ENCODE measurements around the gene EXD3.
"Not testable (repeated sequence)": the region's sequence is repeated elsewhere in the genome, so short reads cannot be mapped to it uniquely, and the experiment has no call there.

EXD3 gene

DNA sequence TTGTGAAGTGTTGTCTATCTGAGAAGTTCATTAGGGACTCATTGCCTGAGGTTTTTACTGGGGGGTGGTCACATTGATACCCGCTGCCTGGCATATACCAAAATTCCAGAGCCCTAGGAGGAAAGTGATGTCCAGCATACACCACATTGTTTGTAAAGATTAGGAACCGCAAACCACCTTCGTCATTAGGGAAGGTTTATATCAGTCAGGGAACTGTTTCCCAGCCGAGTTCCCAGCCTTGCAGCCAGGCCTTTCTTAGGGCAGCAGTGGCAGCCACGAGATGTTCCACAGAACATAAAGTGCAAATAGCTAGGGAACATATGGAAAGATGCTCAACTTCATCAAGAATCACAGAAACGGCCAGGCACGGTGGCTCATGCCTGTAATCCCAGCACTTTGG, 80.5 kb downstream of the EXD3 start:
- no peak overlapping the region for H3K4me3 ChIP-seq (ENCODE audit: low read depth, low read length)
- H3K9me3 ChIP-seq (ENCODE audit: severe bottlenecking) = no peaks in the 10 kb centered on the region
- TF ChIP-seq CTCF (IDR thresholded peaks at IDR 0.05; ENCODE audit: low read depth, low read length) = no peak
- H3K27ac ChIP-seq = no peak overlapping the region
- H3K36me3 ChIP-seq = no peaks in the 10 kb centered on the region
- no peak for DNase-seq
- no peaks in the 10 kb centered on the region for H3K27me3 ChIP-seq (ENCODE audit: insufficient read depth, low read depth, severe bottlenecking)

DNA sequence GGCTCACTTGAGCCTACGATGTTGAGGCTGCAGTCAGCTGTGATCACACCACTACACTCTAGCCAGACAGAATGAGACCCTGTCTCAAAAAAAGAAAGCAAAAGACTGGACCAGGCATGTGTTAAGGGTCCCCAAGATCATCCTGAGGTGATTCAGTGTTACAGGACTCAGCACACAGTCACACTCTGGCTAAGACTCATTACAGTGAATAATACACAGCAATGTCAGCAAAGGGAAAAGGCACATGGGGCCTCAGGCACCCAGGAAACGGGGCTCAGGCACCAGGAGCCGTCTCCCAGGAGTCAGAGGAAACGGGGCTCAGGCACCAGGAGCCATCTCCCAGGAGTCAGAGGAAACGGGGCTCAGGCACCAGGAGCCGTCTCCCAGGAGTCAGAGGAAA, 81.7 kb downstream of the EXD3 start:
- TF ChIP-seq CTCF (IDR thresholded peaks at IDR 0.05; ENCODE audit: low read depth, low read length) = no peak
- Histone ChIP-seq H3K9me3 (ENCODE audit: severe bottlenecking) (no peaks in the 10 kb centered on the region), H3K36me3 (no peaks in the 10 kb centered on the region), H3K4me3 (ENCODE audit: low read depth, low read length) (no peak overlapping the region), H3K27ac (no peak overlapping the region), H3K27me3 (ENCODE audit: insufficient read depth, low read depth, severe bottlenecking) (no peaks in the 10 kb centered on the region)
- no peak for DNase-seq

GRCh38 chr9:137339908-137340462, 83.0 kb downstream of the EXD3 start:
- H3K27ac ChIP-seq; H3K9me3 ChIP-seq (ENCODE audit: severe bottlenecking); H3K27me3 ChIP-seq (ENCODE audit: insufficient read depth, low read depth, severe bottlenecking); DNase-seq; H3K4me3 ChIP-seq (ENCODE audit: low read depth, low read length); H3K36me3 ChIP-seq: not testable (repeated sequence)

DNA sequence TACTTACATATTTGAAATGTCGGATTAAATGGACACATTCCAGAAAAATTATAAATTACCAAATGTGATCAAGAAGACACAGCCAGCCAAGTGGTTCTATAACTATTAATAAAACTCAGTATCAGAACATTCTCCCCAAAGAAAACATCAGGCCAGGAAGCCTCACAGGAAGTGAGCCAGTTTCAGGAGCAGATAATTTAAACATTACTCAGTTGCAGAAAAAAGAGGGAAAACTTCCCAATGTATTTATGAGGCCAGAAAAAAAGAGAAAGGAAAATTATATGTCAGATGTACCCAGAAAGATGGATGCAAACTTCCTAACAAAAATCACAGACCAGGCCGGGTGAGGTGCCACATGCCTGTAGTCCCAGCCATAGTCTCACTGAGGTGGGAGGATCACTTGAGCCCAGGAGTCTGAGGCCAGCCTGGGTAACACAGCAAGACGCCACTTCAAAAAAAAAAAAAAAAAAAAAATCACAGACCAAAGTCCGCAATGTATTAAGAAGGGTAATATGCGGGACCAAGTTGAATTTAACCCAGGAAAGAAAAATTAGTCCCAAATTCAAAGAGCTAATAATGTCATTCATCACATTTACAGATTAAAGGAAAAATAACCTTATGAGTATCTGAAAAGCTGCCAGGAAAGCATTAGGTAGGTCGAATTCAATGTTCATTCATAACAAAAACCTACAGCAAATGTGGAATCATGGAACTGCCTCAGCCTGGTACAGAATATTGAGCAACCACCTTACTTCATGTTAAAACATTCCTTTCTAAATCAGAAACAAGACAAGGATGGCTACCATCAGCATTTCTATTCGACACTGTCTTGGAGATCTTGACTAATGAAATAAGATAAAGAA, 83.7 kb downstream of the EXD3 start:
- TF ChIP-seq CTCF (IDR thresholded peaks at IDR 0.05; ENCODE audit: low read depth, low read length) = no peak
- no peak for DNase-seq
- Histone ChIP-seq H3K27me3 (ENCODE audit: insufficient read depth, low read depth, severe bottlenecking) (no peaks in the 10 kb centered on the region), H3K27ac (no peak overlapping the region), H3K9me3 (ENCODE audit: severe bottlenecking) (peaks cover 4% of the 10 kb centered on the region), H3K36me3 (no peaks in the 10 kb centered on the region), H3K4me3 (ENCODE audit: low read depth, low read length) (no peak overlapping the region)

DNA sequence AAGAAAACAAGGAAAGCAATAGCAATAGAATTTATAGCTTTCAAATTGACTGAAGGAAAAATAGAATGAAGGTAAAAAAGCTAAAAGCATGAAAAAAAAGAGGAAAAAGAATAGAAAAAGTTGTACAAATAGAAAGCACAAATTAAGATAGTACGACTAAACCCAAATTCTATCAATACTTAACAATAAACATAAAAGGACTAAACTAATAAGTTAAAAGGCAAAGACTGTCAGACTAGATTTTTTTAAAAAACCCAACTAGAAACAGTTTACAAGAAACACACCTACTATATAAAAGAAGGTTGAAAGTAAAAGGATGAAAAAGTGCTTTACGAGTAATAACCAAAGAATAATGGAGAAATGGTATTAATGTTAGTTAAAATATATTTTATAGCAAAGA, 86.2 kb downstream of the EXD3 start:
- DNase-seq = no peak
- Histone ChIP-seq H3K27ac (no peak overlapping the region), H3K27me3 (ENCODE audit: insufficient read depth, low read depth, severe bottlenecking) (no peaks in the 10 kb centered on the region), H3K4me3 (ENCODE audit: low read depth, low read length) (no peak overlapping the region), H3K9me3 (ENCODE audit: severe bottlenecking) (peaks cover 4% of the 10 kb centered on the region), H3K36me3 (no peaks in the 10 kb centered on the region)
- no peak for TF ChIP-seq CTCF (IDR thresholded peaks at IDR 0.05; ENCODE audit: low read depth, low read length)

DNA sequence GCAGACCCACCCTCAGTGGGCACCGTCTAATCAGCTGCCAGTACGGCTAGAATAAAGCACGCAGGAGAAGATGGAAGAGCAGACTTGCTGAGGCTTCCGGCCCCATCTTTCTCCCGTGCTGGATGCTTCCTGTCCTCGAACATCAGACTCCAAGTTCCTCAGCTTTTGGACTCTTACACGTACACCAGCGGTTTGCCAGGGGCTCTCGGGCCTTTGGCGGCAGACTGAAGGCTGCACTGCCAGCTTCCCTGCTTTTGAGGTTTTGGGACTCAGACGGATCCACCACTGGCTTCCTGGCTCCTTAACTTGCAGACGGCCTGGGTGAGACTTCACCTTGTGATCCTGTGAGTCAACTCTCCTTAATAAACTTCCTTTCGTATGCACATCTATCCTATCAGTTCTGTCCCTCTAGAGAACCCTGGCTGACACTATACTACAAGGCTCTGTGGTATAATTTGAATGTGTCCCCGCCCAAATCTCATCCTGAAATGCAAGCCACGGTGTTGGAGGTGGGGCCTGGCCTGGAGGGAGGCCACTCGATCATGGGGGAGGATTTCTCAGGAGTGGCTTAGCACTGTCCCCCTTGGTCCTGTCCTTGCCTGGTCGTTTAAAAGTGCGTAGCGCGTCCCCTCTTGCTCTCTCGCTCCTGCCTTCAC, 89.8 kb downstream of the EXD3 start:
- TF ChIP-seq CTCF (IDR thresholded peaks at IDR 0.05; ENCODE audit: low read depth, low read length) = no peak
- H3K27me3 ChIP-seq (ENCODE audit: insufficient read depth, low read depth, severe bottlenecking) = no peaks in the 10 kb centered on the region
- no peak overlapping the region for H3K27ac ChIP-seq
- DNase-seq = no peak
- no peaks in the 10 kb centered on the region for H3K36me3 ChIP-seq
- no peak overlapping the region for H3K4me3 ChIP-seq (ENCODE audit: low read depth, low read length)
- H3K9me3 ChIP-seq (ENCODE audit: severe bottlenecking) = peaks cover 4% of the 10 kb centered on the region

Data from WERI-Rb-1 (cell line).